Measurements from ENCODE around the gene SETD5. TPM values are rescaled to one million over a fixed set of nuclear protein-coding genes. Genes with fewer than 3 reads are reported as not detected.

SETD5 gene
- total and polyA plus RNA-seq, 2 of the 4 experiments (the other 2 are of a cell fraction): 42.7 to 62.9 TPM

GRCh38 chr3:9467451-9467850 is 70.0 kb downstream of the SETD5 start:
- H3K4ac ChIP-seq (ENCODE audit: low read depth, low read length): no peak overlapping the region
- no peak overlapping the region for H2BK5ac ChIP-seq (ENCODE audit: low read depth, low read length, poor library complexity, severe bottlenecking)
- H3K18ac ChIP-seq (ENCODE audit: low read depth, low read length): no peak overlapping the region
- WGBS, 2 experiments (ENCODE audit: extremely low coverage in 2 of 2, insufficient read length in 1 of 2): 79% methylated on average over 2 of the region's 3 CpGs; no CpG with 5 or more reads in 1 of the 2 experiments
- H3K14ac ChIP-seq (replicated peaks; ENCODE audit: low read depth, low read length): no peak overlapping the region; the same call in 1 of the 2 replicates
- ChIA-PET POLR2A (ENCODE audit: unreplicated experiment) (no interaction called here), CTCF (no interaction called here)
- H3K9ac ChIP-seq (ENCODE audit: low read depth, low read length): no peak overlapping the region
- H3K23ac ChIP-seq (ENCODE audit: low read depth, low read length): peak overlapping the region; percentile 42; the same call in 1 of the 2 replicates
- intact Hi-C loops (cut with micrococcal nuclease): loop anchor here (5.0 kb wide), 1 partner anchor 35 kb away; no protein-coding TSS in a partner anchor
- peaks cover 50 to 56% of the 10 kb centered on the region in 2 experiments for H3K79me1 ChIP-seq (ENCODE audit: low read depth in 1 of 2, low read length in 2 of 2)
- H3K27me3 ChIP-seq (ENCODE audit: control insufficient read depth, insufficient read depth, low read length): no peaks in the 10 kb centered on the region
- peaks cover 14% of the 10 kb centered on the region for H3K9me1 ChIP-seq (ENCODE audit: insufficient read depth, low read length)
- H3K27ac ChIP-seq (ENCODE audit: insufficient read depth, low read length): no peak overlapping the region
- in situ Hi-C loops (cut with MboI; ENCODE audit: low sequenced_read_pairs): no loop called here
- H4K91ac ChIP-seq (ENCODE audit: insufficient read depth, low read depth, low read length): no peak overlapping the region
- H4K8ac ChIP-seq (ENCODE audit: low read depth in 2 of 2, low read length in 2 of 2): no peak overlapping the region
- no peaks in the 10 kb centered on the region for H3K4me1 ChIP-seq (ENCODE audit: control insufficient read depth, insufficient read depth, low read length)
- DNase-seq (no peak), ATAC-seq (ENCODE audit: low read depth) (no peak)
- H2BK15ac ChIP-seq (ENCODE audit: low read depth, low read length): no peak overlapping the region
- no peak overlapping the region for H3K4me2 ChIP-seq (ENCODE audit: low read depth, low read length)
- H2BK20ac ChIP-seq (ENCODE audit: low read depth, low read length): no peak overlapping the region
- TF ChIP-seq MAZ (IDR thresholded peaks at IDR 0.05; ENCODE audit: borderline replicate concordance, low read depth, low read length): no peak
- TF ChIP-seq RCOR1 (IDR thresholded peaks at IDR 0.05; ENCODE audit: insufficient replicate concordance, low read length): no peak
- no peak for TF ChIP-seq CTCF (conservative IDR thresholded peaks at IDR 0.05; ENCODE audit: low read depth, low read length)
- TF ChIP-seq NFE2L2 (IDR thresholded peaks at IDR 0.05; ENCODE audit: low read depth, low read length): no peak
- no peak for TF ChIP-seq USF2 (IDR thresholded peaks at IDR 0.05; ENCODE audit: low read depth, low read length)
- TF ChIP-seq ELK1 (IDR thresholded peaks at IDR 0.05; ENCODE audit: borderline replicate concordance, low read depth, low read length): no peak
- TF ChIP-seq MXI1 (IDR thresholded peaks at IDR 0.05; ENCODE audit: borderline replicate concordance, low read depth, low read length): no peak
- TF ChIP-seq FOS (IDR thresholded peaks at IDR 0.05; ENCODE audit: low read depth, low read length): no peak
- TF ChIP-seq RAD21 (IDR thresholded peaks at IDR 0.05; ENCODE audit: low read length): no peak
- TF ChIP-seq BHLHE40 (IDR thresholded peaks at IDR 0.05; ENCODE audit: low read depth, low read length): no peak
- TF ChIP-seq CEBPB (IDR thresholded peaks at IDR 0.05; ENCODE audit: low read depth, low read length): no peak
- TF ChIP-seq RFX5 (IDR thresholded peaks at IDR 0.05; ENCODE audit: low read depth, low read length): no peak
- no peak for TF ChIP-seq POLR2A (IDR thresholded peaks at IDR 0.05; ENCODE audit: low read depth, low read length)
- no peak for TF ChIP-seq CHD1 (IDR thresholded peaks at IDR 0.05; ENCODE audit: low read depth, low read length)
- no peak for TF ChIP-seq SMC3 (IDR thresholded peaks at IDR 0.05; ENCODE audit: low read depth, low read length)
- no peaks in the 10 kb centered on the region for H3K9me3 ChIP-seq (ENCODE audit: control insufficient read depth, insufficient read depth, low read length)
- dilution Hi-C loops (cut with HindIII; ENCODE audit: low sequenced_read_pairs, unreplicated experiment): no loop called here
- no TSS peak for BruUV-seq (replicated peaks)
- H4K20me1 ChIP-seq (ENCODE audit: insufficient read depth, low read length): peaks cover 25% of the 10 kb centered on the region
- H2BK120ac ChIP-seq (ENCODE audit: low read depth, low read length): no peak overlapping the region
- H4K5ac ChIP-seq (ENCODE audit: low read depth, low read length): no peak overlapping the region
- no peak overlapping the region for H3K4me3 ChIP-seq (ENCODE audit: insufficient read depth, low read depth, low read length)
- no peak overlapping the region for H3K56ac ChIP-seq (ENCODE audit: extremely low read depth, insufficient read depth, low read length)
- H2AK5ac ChIP-seq (ENCODE audit: low read depth, low read length): no peak overlapping the region
- H3K36me3 ChIP-seq (ENCODE audit: control insufficient read depth, insufficient read depth, low read length): peaks cover 59% of the 10 kb centered on the region
- H2AK9ac ChIP-seq (replicated peaks; ENCODE audit: low read depth, low read length, poor library complexity): no peak overlapping the region
- H2AFZ ChIP-seq (replicated peaks; ENCODE audit: low read length, poor library complexity): no peak overlapping the region

Measured in IMR-90 (cell line).